ENCODE results near the gene METTL8.
"Not testable (repeated sequence)": the region's sequence is repeated elsewhere in the genome, so short reads cannot be mapped to it uniquely, and the experiment has no call there.

Gene METTL8

DNA sequence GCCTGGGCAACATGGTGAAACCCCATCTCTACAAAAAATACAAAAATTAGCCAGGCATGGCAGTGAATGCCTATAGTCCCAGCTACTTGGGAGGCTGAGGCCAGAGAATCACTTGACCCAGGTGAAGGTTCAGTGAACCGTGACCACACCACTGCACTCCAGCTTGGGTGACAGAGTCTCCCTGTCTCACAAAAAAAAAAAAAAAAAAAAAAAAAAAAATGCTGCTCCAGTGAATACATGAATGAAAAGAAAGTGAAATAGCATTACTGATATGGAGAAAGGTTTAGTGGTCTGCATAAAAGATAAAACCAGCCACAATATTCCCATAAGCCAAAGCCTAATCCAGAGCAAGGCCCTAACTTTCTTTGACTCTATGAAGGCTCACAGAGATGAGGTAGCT lies 44.5 kb downstream of the METTL8 start:
- Histone ChIP-seq H3K27me3 (replicated peaks) (no peaks in the 10 kb centered on the region), H3K27ac (no peak overlapping the region), H3K36me3 (replicated peaks) (no peaks in the 10 kb centered on the region), H3K4me3 (ENCODE audit: low read depth, low read length) (no peak overlapping the region)
- TF ChIP-seq CTCF (IDR thresholded peaks at IDR 0.05; ENCODE audit: low read depth, low read length, missing control alignments), result no peak
- in situ Hi-C loops (cut with HindIII; ENCODE audit: low pct_ligation_motif_present, low sequenced_read_pairs), result no loop called here
- no peak for DNase-seq

GRCh38 chr2:171387052-171387451 lies 46.7 kb downstream of the METTL8 start:
- no peak for DNase-seq
- Histone ChIP-seq H3K36me3 (replicated peaks) (no peaks in the 10 kb centered on the region), H3K4me3 (ENCODE audit: low read depth, low read length) (no peak overlapping the region), H3K27me3 (replicated peaks) (no peaks in the 10 kb centered on the region), H3K27ac (no peak overlapping the region)
- in situ Hi-C loops (cut with HindIII; ENCODE audit: low pct_ligation_motif_present, low sequenced_read_pairs), result no loop called here
- TF ChIP-seq CTCF (IDR thresholded peaks at IDR 0.05; ENCODE audit: low read depth, low read length, missing control alignments), result no peak

DNA sequence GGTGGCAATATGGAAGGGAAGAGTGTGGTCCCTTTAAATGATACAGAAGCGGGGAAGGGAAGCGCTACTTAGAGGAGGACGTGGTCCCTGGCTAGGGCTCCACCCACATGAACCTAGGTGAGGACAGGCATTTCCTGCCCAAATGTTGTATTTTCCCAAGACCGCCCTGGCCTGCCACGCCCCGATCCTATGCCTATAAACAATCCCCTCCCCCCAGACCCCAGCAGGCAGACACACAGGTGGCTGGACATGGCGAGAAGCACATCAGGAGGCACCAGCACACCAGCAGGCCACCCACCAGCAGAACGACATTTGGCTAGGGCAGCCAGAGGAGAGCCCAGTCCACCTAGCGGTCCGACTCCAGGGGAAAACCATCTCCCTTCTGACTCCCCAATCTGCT lies 47.2 kb downstream of the METTL8 start:
- Histone ChIP-seq H3K4me3 (ENCODE audit: low read depth, low read length) (no peak overlapping the region), H3K36me3 (replicated peaks) (no peaks in the 10 kb centered on the region), H3K27ac (no peak overlapping the region), H3K27me3 (replicated peaks) (no peaks in the 10 kb centered on the region)
- in situ Hi-C loops (cut with HindIII; ENCODE audit: low pct_ligation_motif_present, low sequenced_read_pairs), result no loop called here
- no peak for TF ChIP-seq CTCF (IDR thresholded peaks at IDR 0.05; ENCODE audit: low read depth, low read length, missing control alignments)
- no peak for DNase-seq

DNA sequence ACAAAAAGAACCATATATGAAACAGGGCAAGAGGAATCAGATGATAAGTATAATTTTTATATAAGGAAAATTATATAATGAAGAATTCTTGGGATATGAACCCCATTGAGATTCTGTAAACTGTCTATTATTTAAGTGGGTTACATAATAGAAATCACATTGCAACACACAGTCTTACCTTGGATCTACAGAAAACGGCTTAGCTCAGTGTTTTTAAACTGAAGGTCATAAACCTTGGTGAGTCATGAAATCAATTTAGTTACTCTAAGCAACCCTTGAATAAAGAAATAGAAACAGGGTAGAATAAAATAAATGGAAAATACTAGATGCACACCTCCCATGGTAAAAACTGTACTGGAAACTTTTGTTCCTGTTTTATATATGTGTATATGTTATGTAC lies 50.7 kb downstream of the METTL8 start:
- DNase-seq, result no peak
- Histone ChIP-seq H3K4me3 (ENCODE audit: low read depth, low read length) (no peak overlapping the region), H3K27me3 (replicated peaks) (no peaks in the 10 kb centered on the region), H3K36me3 (replicated peaks) (no peaks in the 10 kb centered on the region), H3K27ac (no peak overlapping the region)
- TF ChIP-seq CTCF (IDR thresholded peaks at IDR 0.05; ENCODE audit: low read depth, low read length, missing control alignments), result no peak
- in situ Hi-C loops (cut with HindIII; ENCODE audit: low pct_ligation_motif_present, low sequenced_read_pairs), result no loop called here

DNA sequence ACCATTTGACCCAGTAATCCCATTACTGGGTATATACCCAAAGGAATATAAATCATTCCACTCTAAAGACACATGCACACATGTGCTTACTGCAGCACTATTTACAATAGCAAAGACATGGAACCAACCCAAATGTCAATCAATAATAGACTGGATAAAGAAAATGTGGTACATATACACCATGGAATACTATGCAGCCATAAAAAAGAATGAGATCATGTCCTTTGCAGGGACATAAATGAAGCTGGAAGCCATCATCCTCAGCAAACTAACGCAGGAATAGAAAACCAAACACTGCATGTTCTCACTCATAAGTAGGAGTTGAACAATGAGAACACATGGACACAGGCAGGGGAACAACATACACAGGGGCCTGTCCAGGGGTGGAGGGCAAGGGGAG lies 51.6 kb downstream of the METTL8 start:
- H3K36me3 ChIP-seq (replicated peaks); in situ Hi-C loops (cut with HindIII; ENCODE audit: low pct_ligation_motif_present, low sequenced_read_pairs); DNase-seq: not testable (repeated sequence)

DNA sequence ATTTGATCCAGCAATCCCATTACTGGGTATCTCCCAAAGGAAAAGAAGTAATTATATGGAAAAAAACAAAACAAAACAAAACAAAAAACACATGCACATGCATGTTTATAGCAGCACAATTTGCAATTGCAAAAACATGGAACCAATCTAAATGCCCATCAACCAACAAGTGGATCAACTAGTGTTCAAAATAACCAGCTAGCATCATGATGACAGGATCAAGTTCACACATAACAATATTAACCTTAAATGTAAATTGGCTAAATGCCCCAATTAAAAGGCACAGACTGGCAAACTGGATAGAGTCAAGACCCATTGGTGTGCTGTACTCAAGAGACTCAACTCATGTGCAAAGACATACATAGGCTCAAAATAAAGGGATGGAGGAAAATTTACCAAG lies 55.9 kb downstream of the METTL8 start:
- H3K27ac ChIP-seq; H3K4me3 ChIP-seq (ENCODE audit: low read depth, low read length); H3K36me3 ChIP-seq (replicated peaks); DNase-seq; H3K27me3 ChIP-seq (replicated peaks); in situ Hi-C loops (cut with HindIII; ENCODE audit: low pct_ligation_motif_present, low sequenced_read_pairs): not testable (repeated sequence)

More for the DNA sequence above, 51.6 kb downstream of the METTL8 start:
- not testable (repeated sequence) for H3K27ac ChIP-seq; H3K4me3 ChIP-seq (ENCODE audit: low read depth, low read length); H3K27me3 ChIP-seq (replicated peaks)

- TF ChIP-seq CTCF (IDR thresholded peaks at IDR 0.05; ENCODE audit: low read depth, low read length, missing control alignments), result no peak
Observed at GRCh38 chr2:171367692-171368091, 66.1 kb downstream of the METTL8 start.

More at GRCh38 chr2:171367692-171368091, 66.1 kb downstream of the METTL8 start:
- Histone ChIP-seq H3K4me3 (ENCODE audit: low read depth, low read length) (no peak overlapping the region), H3K27me3 (replicated peaks) (no peaks in the 10 kb centered on the region), H3K36me3 (replicated peaks) (no peaks in the 10 kb centered on the region), H3K27ac (no peak overlapping the region)
- in situ Hi-C loops (cut with HindIII; ENCODE audit: low pct_ligation_motif_present, low sequenced_read_pairs), result no loop called here
- no peak for DNase-seq
